GM21825 (cell line): ENCODE results near the gene FGR.

Experiments used
- ATAC-seq: cut with Tn5 transposase; IDR thresholded peaks from one replicate; pipeline ENCODE4 v1.9.1; 2021; ENCODE audit warnings: mild to moderate bottlenecking, moderate library complexity; ENCODE audit not compliant: unreplicated experiment

Gene FGR

DNA sequence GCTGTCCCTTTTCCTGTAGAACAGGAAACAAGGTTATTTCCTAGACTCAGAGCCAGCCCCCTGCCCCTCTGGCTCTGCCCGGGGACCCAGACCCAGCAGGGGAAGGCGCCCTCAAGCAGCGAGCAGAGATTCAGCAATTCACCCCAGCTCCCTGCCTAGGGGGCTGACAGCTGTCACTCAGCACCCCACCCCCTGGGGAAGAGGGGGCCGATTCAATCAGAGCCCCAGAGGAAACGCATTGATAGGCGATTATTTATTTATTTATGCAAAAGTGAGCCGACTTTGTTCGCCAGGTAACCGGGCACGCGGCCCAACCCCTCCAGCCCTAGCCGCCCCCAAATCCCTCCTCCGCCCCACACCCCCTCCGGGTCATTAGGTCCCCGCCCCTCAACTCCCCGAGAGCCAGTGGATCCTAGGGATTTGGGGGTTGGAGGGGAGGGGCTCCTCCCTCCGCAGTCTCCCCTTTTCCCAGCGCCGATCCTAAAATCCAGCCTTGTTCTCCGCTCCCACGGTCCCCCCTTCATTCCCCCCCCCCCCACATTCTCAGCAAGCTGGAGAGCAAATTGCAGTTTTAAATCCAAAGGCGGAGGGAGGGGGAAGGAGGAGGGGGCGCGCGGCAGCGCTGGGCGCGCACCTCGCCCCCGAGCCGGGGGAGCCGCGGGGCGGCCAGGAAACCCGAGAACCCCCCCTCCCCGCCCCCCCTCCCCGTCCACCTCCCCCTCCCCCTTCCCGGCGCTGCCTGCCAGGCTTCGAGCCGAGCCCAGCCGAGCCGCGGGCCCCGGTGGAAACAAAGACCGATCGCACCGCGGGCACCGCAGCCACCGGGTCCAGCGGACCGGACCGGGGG lies 32.3 kb downstream of the FGR start:
- ATAC-seq: no peak

- peak; percentile 23 for ATAC-seq
These were observed 33.1 kb downstream of the FGR start for GRCh38 chr1:27601771-27602461.

- ATAC-seq: no peak
These were observed 33.6 kb downstream of the FGR start for GRCh38 chr1:27601321-27601770.

DNA sequence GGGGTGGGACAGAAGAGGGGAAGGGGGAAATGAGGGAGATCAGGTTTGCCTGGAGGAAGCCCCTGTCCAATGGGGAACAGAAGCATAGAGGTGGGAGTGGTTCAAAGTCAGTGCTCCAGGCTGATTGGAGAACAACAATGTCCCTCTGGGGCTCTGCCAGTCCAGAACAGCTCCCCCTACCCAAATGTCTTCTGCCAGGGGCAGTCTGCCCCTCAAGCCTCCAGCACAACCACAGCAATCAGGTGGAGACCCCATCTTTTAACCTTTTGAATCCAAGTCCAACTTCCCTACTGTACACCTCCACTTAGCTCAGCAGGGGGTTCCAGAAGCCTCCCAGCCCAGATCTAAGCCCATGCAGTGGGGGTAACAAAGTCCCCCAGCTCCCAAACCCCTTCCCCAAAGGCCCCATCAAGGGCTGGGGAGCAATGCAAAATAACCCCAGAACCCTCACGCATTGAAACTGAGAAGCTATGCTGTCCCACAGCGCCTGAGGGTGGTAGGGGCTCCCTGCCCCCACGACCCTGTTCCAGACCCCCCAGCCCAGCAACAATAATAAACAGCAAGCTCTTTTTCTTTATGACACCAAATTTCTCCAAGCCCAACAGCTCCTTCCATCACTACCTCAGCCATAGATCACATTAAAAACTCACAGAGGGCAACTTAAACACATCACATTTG lies 34.3 kb downstream of the FGR start:
- no peak for ATAC-seq

DNA sequence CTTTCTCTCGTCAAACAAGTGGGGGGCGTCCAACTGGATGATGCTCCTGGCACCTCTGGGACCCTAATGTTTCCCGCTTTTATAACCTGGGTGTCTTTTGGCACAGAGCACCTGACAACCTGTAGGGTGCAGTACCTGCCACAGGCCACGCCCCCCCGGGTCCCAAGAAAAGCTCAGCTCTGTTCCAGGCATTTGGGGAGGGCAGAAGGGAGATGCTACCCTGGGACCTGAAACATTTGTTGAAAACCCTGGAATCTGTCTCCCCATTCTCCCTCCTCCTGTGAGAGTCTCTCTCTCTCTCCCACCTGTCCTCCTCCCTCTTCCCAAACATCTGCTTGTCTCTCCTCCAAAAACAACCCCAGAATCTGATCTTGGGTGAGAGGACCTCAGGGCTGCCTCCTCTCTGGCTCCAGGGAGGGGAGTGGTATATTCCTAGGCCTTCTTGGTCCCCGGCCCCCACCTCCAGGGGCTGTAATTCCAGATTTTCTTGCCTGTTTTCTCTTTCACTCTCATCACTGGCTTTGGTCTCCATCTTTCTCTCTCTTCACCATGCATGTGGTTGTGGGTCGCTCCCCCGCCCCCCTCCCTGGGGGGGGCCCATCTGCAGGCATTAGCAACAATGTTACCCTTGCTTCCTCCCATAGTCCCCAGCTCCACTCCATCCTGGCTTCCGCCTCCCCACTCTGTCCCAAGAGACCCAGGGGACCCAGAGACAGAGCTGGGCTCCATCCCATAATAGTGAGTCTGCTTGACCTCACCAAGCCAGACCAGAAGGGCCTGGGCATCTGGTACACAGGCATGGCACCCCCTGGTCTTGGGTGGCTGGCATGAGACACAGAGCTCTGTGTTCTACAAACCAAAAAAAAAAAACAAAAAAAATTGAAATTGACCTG lies 35.1 kb downstream of the FGR start:
- ATAC-seq: no peak

DNA sequence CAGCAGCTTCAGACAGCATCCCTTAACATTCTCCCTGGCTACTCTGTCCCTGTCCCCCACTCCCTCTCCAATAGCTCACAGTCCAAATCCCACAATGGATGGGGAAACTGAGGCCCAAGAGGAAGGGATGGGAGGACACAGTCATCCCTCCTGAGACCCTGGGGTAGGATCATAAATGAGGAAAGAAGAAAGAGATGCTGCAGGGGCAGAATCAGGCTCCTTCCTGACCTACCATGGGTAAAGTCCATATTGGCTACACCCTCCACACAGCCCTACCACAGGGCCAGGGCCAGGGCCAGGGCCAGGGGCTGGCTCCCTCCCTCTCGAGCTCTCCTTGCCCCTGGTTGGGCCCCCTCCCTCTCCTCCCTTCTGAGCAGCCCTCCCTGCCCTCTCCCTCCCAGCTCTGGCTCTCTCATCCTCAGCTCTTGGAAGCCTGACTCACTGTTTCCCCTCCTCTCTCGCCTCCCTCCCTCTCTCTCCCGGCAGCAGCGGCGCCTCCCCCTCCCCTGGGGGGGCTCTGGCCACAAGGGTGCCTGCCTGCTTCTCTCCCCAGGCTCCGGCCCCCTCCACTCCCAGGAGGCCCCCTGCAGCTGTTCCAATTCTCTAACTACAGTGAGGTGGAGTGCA lies 36.0 kb downstream of the FGR start:
- no peak for ATAC-seq

- no peak for ATAC-seq
These were observed 36.7 kb downstream of the FGR start for GRCh38 chr1:27598295-27598687.

GRCh38 chr1:27597516-27598294 lies 37.3 kb downstream of the FGR start:
- no peak for ATAC-seq

DNA sequence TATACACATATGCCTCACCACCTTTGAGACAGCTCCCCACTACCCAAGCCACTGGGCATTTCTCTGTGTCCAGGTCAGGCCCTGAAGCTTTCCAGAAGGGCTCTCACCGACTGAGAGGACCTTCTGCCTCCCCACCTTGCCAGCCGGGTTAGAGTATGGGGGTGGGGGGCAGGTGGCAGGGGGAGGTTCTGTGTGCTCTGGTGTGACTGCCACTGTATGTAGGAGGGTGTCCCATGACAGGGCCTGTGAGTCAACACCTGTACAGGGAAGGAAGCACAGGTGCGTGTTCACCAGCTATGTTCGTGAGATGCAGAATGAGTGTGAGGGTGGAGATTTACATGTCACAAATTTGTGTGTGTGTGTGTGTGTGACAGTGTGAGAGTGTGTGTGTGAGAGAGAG lies 38.0 kb downstream of the FGR start:
- ATAC-seq: no peak

DNA sequence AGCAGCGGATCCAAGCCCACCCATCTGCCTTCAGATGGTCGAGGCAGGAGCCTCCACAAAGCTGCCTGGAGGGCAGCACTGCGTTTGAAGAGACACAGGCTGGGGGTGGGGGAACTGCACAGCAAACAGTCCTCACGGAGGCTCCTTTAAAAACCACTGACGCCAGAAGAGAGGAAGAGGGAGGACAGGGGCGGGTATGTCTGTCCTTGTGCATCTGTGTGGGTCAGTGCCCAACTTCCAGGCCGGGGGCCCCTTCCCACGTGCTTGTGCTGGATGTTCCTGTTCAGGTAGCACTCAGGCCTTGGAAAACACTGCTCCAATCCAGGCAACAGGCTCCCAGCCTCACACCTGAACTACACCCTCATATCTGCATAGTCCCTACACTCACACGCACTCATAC lies 38.7 kb downstream of the FGR start:
- no peak for ATAC-seq

- no peak for ATAC-seq
These were observed 39.4 kb downstream of the FGR start for GRCh38 chr1:27595597-27595996.

DNA sequence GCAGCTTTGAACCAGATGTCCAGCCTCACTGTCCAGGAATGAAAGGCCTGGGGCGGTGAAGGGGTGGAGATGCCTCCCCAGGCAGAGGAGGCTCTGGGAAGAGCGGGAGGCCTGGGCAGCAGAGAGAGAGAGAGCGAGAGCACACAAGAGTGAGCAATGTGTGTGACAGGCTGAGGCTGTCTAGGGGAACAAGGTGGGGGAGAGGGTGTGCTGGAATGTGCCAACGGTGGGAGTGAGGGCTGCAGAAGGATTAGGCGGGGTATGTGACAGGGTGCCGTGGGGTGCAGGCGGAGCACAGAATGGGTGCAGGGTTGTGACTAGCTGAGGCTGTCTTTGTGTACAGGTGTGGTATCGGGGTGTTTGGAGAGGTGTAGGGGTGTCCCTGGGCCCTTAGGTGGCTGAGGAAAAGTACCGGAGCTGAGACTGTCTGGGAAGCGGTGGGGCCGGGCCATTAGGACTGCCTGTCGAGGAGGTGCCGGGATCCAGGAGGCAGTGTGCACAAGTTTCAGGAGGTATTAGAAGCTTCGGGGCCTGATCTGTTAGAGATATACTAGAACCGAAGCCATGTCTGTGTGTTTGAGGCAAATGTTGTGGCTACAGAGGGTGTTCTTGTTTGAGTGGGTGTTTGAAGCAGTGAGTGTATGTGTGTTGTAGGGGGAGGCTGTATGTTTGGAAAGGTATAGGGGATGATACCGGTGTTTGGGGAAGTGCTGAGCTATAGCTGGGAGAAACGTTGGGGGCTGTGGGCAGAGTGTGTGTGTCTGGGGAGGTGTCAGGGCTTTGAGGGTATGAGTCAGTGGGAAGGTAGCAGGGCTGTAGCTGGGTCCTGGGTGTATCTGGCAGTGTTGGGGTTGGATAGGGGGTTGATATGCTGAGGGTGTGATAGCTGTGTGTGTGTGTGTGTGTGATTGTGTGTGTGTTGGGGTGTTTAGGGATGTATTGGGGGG lies 40.1 kb downstream of the FGR start:
- ATAC-seq: no peak

GRCh38 chr1:27593678-27594563 lies 41.1 kb downstream of the FGR start:
- ATAC-seq: no peak

GRCh38 chr1:27592931-27593677 lies 41.9 kb downstream of the FGR start:
- no peak for ATAC-seq

- no peak for ATAC-seq
These were observed 42.6 kb downstream of the FGR start for GRCh38 chr1:27592232-27592930.

DNA sequence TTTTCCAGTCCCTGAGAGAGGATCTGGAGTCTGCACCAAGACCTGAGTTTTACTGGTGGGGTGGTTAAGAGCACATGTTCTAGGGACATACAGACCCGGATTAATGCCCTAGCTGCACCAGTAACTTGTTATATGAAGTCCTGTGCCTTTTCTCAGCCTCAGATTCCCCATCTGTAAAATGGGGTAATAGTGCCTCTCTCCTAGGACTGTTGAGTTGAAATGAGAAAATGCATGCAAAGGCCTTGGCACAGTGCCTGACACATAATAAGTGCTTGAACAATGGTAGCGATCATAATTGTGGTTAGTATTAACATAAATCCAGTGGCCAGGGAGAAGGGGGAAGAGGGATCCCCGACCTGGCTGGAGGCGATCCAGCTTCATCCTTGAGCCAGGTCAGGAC lies 43.4 kb downstream of the FGR start:
- ATAC-seq: no peak
